DMS 273 treated with DMSO at 0.1 percent for 48 hours (cell line): Measurements from ENCODE around the gene LRRFIP1.

Experiments used
- DNase-seq: peaks from one replicate; lab custom pipeline; 2025; lab: John Stamatoyannopoulos, UW

The LRRFIP1 gene

DNA sequence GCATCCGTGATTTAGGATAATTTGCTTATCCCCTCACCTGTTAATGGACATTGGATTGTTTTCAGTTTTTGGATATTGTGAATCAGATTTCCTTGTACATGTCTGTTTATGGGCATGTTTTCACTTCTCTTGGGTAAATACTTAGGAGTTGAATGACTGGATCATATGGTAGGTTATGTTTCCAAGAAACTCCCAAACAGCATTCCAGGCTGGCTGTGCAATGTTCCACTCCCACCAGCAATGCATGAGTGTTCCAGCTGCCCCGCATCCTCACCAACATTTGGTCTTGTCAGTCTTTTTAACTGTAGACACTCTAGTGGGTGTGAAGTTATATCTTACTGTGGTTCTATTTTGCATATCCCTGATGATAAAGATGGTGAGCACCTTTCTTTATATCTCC lies 8.9 kb upstream of the LRRFIP1 start:
- DNase-seq = no peak

DNA sequence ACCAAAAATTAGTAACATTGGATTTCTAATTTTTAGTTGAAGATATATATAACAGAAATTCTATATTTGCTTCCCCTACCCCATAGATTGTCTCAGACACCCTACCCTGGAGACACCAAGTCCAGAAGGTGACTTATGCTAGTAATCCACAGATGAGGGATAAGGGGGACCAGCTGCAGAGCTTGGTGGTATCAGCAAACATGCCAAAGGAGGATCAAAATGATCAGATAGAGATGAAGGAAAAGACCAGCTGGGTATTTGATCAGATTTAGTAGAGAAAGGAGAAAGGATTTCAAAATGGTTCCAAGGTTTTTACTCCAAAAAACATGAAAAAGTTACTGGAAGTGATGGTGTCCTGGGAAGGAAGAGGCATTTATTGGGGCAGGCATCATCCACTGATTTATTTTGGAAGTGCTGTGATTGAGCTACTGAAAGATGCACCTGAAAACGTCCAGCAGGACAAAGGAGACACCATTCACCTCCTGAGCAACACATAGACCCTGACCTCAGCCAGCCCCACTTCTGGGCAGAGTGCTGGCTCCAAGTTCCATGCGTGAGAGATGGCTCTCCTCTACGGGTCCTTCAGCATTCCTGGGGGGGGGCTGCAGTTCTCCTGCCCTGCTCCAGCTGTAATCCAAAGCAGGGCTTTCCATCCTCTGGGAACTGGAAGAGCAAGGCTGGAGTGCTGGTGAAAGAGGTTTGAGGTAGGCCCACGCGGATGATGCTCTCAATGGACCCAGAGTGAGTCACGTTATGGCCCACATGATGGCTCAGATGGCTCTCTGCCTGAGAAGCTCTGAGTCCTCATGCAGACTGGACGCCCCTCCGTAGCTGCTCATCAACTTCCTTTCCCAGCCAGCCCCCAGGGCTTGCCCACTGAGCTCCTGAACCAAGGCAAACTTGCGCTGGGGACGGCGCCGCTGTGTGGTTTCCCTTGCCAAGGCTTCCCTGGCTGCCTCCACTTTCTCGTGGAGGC lies 3.7 kb upstream of the LRRFIP1 start:
- no peak for DNase-seq

DNA sequence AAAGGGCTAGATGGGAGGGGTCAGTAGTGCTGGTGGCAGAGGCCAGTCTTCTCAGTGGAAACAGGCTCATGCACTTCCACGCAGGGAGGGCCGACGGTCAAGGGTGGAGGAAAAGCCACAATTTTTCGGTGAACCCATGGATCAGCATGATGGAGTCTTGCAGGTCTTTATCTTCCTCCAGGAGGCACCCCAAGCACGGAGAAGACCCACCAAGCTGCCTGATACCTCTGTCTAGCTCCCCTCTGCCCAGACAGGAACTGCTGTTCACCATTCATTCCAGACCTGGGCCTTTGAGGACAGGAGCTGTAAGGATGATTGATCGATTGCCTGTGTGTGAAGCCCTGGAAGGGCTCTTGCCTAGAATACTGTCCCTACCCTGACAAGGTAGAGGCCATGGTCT lies 2.8 kb upstream of the LRRFIP1 start:
- no peak for DNase-seq

DNA sequence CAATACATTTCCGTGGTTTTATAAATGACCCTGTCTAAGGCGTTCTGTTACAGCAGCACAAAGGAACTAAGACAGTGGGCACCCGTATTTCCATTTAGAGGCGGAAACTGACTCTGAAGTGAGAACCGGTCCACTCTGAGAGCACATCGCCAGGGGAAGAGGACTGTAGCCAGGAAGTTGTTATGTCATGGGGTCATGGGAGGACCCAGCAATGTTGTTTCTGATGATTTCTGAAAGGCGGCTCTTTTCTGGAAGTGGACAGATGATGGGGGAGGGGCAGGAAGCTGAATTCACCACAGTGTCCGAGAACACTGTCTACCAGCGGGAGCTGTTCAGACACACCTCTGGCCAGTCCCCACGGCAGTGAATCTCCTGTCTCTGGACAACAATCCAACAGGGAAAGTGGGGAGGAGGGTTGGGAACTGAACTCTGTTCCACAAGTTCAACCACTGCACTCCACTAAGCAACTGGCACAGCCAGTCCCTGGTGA lies 2.1 kb upstream of the LRRFIP1 start:
- DNase-seq = no peak

DNA sequence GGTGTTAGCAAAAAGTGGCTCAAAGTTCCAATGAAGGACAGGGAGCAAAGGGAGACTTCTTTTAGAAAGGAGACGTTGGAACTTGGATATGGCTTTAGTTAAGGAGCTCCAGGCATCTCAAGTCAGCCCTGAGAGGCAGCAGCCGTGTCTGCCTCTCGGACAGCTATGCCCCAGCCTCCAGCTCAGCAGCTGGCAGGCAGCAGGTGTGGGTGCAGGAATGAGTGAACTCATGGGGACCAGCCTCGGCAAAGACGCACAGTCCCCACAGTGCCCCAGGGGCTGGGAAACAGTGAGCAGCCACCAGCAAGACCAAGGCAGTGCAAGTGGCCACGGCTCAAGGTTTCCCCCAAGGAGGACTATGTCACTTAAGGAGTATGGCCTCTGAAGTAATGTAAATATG lies 1.6 kb upstream of the LRRFIP1 start:
- DNase-seq = no peak

DNA sequence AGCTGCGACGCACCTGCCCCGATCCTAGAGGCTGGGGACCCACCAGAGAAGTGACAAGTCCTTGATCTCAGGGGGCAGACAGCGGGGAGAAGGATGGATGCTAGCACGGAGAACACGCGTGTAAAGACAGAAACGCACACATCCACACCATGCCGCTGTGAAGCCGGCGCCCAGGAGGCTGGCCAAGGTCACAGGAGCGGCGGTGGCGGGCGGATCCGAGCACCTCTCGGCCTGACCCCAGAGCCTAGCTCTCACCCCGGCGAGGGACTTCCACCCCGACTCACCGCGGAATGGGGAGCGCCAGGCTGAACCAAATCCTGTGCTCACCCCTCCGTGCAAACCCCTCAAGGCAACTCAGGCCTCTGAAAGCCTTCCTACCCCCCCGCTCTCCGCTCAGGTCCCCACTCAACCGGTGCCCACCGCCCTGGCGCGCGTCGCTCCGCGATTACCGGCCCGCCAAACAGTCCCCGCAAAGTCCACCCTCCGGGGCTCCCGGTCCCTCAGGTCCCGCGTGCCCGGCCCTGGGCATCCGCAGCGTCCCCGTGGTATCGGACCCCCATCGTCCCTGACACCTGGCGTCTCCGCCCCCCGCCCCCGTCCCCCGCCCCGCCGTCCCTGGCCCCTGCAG lies 460 bp upstream of the LRRFIP1 start:
- no peak for DNase-seq

DNA sequence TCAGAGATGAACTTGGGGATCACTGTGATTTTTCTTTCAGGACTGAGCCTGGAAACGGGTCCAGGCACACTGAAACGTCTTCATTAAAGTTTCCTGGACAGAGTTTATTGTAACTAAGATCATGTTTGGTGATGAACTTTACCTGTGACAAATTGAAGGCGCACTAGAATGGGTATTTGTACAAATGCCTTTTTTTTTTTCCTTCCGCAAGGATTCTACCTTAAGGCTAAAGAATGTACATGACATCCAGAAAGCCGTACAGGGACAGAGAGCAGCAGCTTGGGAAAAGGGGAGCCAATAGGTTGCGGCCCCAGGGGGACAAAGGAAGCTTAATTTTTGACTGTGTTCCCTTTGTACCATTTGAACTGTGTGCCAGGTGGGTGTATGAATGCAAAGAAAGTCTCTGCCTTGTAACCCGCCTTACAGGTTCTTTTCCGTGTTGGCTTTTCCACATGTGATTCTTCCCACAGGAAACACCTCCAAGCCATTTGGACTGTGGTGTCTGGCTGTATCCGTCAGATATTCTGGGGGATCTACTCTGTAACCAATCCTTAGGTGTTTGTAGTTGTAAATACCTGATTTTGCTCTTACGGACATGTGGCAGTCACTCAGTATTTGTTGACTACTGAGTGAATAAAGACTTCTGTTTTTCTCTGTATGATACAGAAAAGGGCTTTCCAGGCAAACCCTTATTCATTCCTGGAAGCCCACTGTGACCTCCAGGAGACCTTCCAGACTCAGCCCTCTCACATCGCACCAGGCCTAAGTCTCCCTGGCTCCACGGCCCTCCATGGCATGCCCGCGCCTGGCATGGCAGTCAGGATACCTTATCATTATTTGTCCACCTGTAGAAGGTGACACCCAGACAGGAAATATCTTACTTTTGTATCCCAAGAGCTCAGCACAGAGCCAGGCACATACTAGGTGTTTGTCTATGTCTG lies 1.1 kb downstream of the LRRFIP1 start:
- no peak for DNase-seq

DNA sequence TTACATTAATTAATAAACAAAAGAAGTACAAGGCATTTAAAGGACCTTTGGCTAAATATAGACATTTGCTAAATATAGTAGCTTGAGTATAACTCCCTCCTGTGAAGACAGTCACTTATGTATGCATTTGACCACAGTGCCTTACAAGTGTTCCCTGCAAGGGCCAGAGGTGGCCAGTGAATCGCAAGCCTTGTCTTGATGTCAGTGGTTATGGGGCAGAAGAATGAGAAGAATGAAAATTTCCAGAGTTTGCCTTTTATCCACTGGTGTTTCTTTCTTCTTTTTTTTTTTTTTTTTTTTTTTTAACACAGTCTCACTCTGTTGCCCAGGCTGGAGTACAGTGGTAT lies 1.8 kb downstream of the LRRFIP1 start:
- no peak for DNase-seq

DNA sequence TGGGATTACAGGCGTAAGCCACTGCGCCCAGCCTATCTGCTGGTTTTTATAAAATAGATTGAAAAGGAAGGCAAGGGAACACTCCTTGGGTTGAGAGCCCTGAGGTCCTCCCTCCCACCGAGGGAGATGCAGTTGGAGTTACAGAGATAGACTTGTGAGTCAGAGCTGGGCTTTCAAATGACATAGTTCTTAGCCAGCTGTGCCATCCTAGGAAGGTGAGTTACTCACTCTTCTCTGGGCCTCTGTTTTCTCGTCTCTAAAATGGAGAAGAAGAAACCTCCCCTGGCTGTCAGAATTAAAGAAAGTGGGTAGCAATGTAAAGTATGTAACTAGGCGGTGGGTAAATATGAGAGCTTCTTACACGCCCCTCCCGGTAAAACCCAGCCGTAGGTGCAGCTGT lies 2.4 kb downstream of the LRRFIP1 start:
- no peak for DNase-seq

DNA sequence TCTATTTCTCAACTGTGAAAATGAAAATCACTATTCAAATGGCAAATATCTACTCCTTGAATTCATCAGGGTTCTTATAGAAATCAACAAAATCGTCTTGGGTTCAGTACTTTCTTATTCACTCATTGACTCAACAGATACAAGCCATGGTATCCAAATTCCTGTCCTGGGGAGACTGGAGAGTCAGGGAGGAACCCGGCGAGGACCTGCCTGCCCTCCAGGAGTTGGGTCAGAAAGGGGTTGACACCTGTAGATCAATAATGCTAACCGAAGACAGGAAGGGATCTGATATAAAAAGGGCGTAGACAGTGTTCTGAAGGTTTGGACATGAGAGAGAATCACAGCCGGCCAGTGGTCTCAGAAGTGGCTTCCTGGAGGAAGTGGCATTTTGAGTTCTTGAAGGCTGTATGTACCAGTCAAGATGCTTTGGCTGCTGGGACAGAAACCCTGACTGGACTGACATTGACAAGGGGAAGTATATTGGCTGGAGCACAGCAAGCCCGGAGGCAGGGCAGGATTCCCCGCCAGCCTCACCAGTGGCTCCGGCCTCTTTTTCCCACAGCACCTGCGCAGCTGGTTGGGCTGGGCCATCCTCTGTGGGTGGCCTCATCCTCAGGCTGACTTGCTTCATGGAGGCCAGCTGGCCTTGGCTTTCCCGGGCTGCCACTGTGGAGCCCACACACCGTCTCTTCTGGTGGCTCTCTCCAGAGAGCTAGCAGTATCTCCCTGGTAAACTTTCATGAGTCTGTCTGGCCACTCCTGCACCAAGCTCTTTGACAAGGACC lies 3.0 kb downstream of the LRRFIP1 start:
- DNase-seq = no peak

DNA sequence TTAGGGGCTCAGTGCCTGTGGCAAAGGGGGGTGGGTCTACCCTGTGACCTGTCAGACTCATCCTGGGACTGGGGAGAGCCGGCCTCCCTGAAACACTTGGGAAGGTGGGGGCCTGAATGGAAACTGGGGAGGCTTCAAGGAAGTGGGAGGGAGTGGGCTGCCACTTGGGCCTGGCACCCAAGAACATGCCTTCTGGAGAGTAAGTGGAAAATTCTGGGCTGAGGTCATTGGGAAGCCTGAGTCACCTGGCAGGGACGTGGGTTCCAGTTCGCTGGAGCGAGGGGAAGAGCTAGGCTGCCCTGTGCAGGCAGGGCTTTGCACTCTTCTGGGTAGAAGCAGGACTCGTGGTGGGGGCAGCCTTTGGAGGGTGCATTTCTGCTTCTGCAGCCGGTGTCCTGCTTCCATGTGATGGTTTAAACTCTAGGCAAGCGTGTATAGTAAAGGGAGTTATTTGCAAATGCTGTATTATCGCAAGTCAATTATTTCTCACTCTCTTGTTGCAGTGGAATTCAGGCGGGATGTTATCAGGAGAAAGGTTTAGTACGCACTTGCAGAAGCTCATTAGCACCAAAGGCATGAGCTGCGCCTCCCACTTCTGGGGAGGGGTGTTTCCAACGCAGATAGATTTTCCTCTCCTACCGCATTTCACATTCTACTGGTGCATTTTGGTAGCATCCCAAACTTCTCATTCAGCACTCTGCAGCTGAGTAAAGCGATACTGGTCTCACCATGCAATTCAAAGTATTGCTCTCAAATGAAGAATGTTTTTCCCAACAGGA lies 3.8 kb downstream of the LRRFIP1 start:
- DNase-seq = no peak

DNA sequence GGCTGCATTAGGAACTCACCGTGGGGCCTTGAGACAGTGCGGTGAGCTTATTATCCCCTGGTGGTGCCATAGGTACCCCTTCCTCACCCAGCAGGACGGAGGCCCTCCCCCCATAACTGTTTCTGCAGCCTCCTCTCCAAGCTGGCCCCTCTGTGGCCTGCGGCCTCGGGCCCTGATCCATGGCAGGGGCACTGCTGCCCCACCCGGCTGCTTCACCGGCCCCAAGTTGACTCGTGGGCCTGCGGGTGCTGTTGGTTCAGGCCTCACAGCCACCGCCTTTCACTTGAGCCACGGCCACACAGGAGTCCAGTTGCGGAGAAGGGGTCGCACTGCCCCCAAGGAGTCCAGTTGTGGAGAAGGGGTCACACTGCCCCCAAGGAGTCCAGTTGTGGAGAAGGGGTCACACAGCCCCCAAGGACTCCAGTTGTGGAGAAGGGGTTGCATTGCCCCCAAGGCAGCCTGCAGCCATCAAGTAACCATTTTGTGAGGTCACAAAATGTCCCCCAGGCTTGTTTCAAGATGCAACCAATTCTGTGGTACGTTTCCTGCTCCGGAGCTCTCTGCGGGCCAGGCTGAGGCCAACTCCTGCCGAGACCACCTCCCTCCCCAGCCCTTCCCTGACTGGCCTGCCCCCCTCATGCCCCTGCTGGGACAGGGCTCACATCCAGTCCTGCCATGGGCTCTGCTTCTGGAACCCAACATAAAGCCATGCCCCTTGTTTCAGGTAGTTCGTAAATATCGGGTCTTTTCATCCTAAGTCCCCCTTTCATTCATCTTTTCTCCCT lies 4.6 kb downstream of the LRRFIP1 start:
- DNase-seq = no peak

DNA sequence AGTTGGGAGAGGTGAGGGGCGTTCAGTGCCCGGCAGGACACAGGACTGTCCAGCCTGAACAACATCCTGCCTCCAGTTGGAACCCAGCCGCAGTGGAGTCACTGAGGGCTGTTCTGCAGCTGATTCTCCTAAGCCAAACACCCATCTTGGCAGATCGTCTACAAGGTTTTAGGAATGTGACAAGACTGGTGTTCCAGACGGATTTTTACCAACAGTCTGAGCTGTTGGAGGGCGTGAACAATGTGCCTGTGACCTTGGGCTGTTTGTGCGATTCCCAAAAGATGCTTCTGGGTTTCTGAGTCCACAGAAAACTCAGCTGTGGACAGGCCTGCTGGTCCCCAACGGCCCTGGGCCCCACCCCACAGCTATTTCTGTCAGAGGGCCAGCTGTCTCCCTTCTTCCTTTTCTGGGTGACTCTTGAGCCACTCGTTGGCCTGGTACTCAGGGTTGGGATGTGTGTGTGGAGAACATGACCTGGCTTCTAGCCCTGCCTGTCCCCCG lies 5.7 kb downstream of the LRRFIP1 start:
- no peak for DNase-seq

DNA sequence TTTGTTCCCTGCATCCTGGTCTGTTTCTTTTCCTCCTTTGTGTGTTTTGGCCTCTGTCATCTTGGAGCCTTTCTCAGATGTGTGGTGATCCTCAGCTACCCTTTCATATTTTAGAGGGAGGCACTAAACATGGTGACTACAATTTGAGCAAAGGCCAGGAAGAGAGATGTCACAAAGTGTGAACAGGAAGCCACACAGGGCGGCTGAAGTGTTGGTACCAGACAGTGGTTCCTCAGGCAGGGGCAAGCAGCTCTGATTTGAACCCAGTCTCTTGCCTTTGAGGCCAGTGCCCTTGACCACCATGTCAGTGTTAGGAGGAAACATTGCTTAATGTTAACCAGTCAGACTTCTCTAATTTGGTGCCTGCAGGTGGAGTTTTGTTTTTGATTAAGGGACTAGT lies 9.2 kb downstream of the LRRFIP1 start:
- no peak for DNase-seq

DNA sequence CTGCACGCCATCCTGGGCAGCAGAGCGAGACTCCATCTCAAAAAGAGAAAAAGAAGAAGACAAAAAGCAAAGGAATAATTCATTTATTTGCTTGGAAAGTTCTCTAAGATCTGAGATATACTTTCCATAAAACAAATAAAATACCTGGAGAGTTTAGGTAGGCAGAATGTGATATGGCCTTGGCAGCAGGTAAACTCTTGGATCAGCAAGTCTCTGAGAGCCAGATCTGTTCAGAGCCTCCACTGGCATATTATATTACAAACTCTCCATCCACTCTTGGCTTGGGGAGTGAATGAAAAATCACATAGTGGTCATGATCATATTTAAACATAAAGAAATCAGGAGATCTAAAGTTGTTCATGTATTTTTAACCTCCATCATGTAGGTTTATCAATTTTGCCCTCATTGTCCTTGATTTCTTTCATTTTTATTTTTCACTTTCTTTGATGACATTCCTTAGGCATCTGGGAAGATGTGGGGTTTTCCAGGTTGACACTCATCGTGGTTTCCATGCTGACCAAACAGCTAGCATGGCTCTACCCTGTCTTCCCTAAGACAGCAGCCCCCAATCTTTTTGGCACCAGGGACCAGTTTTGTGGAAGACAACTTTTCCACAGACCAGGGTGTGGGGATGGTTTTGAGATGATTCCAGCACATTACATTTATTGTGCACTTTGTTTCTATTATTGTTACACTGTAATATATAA lies 10.2 kb downstream of the LRRFIP1 start:
- DNase-seq = no peak

DNA sequence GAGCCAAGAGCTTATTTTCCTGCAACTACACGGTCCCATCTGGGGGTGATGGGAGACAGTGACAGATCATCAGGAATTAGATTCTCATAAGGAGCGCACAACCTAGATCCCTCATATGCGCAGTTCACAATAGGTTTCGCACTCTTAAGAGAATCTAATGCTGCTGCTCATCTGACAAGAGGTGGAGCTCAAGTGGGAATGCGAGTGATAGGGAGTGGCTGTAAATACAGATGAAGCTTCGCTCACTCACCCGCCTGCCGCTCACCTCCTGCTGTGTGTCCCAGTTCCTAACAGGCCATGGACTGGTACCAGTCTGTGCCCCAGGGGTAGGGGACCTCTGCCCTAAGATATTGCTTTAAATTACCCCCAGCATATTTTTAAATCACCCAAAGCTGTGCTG lies 10.8 kb downstream of the LRRFIP1 start:
- DNase-seq = no peak

DNA sequence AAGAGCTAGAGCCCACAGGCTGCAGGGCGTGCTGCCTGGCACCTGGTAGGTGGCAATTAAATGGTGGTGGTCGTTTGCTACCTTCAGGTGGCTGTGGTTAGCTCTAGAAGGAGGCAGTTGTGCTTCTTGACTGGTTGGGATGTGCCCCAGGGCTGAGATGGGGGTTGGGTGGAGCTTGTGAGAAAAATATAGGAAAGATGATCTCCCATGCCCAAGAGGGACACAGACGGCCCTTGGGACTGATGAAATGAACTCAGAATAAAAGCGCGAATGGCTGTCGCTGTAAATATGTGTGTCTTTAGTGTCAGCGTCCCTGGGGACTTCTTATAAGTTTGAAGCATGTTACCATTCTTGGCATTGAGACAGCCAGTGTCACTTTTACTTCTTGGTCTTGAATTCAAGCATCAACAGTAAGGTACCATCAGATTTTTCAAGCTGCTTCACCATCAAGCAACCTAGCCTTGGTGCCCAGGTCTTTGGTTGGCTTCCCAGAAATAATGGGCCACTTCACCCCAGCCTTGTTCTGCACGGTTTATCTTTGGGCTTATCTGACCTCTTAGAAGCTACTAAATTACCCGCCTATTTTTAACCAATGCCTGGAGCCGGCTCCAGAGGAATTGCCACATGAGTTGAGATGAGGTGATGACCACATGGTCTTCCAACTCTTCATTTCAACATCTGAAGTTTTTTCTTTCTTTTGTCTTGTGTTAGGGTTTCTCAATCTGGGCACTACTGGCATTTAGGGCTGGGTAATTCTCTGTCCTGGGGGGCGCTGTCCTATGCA lies 11.9 kb downstream of the LRRFIP1 start:
- DNase-seq = no peak

DNA sequence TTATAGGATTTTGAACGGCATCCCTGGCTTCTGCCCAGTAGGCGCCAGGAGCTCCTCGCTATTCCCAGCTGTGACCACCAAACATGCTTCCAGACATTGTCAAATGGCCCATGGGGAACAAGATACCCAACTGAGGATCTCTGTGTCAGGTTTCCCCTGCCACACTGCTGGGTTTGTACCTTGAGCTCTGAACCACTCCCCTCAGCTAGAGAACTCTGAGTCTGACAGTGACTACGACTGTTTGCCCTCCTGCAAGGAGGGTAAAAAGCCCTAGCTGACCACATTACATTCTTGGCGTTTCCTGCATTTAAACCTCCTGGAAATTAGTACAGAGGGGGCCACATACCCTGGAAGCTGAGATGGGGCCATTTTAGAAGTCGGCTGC lies 12.4 kb downstream of the LRRFIP1 start:
- no peak for DNase-seq
